ENCODE data around the gene PPM1F.

The PPM1F gene

DNA sequence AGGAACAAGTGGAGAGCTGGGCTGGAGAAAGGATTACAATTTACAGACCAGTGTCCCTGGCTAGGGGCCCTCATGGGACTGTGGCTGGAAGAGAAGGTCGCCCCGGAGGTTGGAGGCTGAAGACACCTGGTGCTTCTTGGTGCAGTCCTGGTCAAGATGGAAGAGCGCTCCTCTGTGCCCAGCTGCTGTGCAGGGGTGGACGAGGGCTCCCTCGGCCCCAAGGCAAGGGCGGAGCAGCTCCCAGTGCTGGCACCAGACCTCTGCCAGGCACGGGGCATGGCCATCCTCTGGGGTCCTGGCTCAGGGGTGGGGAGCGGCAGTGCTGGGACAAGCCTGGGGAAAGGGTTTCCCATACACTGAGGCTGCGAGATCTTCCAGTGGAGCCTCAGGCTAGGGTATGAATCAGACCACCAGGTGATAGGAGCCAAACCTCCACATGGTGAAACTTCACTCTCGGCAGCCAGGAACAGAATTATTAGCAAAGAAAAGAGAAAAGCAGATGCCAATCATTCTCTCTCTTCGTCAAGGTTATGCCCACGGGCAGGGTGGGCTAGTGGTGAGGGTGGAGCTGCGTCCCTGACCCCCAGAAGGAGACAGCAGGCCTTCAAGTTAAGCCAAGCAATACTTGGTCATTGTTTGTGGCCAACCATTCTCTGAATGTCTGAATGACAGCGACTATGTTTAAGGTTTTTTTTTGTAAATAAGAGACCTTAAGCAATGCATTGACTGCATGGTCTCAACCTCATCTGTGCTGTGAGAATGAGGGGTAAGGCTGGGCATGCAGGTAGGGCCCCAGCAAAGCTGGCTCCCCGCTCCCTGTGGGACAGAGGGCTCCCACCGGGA lies 32.1 kb downstream of the PPM1F start:
- TF ChIP-seq, protein P1, sequence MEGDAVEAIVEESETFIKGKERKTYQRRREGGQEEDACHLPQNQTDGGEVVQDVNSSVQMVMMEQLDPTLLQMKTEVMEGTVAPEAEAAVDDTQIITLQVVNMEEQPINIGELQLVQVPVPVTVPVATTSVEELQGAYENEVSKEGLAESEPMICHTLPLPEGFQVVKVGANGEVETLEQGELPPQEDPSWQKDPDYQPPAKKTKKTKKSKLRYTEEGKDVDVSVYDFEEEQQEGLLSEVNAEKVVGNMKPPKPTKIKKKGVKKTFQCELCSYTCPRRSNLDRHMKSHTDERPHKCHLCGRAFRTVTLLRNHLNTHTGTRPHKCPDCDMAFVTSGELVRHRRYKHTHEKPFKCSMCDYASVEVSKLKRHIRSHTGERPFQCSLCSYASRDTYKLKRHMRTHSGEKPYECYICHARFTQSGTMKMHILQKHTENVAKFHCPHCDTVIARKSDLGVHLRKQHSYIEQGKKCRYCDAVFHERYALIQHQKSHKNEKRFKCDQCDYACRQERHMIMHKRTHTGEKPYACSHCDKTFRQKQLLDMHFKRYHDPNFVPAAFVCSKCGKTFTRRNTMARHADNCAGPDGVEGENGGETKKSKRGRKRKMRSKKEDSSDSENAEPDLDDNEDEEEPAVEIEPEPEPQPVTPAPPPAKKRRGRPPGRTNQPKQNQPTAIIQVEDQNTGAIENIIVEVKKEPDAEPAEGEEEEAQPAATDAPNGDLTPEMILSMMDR (IDR thresholded peaks at IDR 0.05; ENCODE audit: insufficient read depth, low read depth, low read length, missing control alignments), result no peak
- no peak for DNase-seq (ENCODE audit: low read depth)
- H3K4me3 ChIP-seq (ENCODE audit: low read depth, low read length), result no peak overlapping the region

DNA sequence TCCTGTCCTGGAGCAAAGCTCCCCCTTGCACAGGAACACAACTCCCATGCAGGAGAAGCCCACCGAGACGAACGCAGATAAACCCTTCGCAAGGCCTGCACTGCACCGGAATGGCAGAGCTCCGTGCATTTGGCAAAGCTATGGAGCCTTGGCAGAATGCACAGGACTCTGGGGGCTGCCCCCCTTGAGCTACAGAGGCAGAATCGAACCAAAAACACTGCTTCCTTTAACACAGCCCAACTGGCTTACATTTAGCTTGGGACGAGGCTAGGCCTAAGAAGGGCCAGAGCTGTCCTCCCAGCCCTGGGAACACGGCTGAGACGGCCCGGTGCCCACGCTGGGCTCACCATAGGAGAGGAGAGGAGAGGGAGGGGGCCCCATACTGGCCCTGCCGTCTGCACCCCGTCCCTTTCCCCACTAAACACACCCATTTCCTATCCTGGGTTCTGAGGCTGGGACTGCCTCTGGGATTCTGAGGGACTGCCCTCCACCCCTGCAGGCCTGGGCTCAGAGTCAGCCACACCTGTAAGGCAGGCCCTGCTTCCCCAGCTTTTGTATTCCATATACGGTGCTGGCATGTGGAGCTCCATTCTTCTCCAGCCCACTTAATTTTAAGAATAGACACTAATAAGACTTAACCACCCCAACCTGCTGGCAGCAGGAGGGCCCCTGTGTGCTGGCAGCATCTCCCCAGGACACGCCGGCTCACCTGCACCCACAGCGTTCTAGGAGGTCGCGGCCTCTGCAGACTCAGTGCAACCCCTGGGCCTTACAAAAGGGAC lies 32.9 kb downstream of the PPM1F start:
- H3K4me3 ChIP-seq (ENCODE audit: low read depth, low read length), result no peak overlapping the region
- TF ChIP-seq, protein P1 (IDR thresholded peaks at IDR 0.05; ENCODE audit: insufficient read depth, low read depth, low read length, missing control alignments), result no peak

DNA sequence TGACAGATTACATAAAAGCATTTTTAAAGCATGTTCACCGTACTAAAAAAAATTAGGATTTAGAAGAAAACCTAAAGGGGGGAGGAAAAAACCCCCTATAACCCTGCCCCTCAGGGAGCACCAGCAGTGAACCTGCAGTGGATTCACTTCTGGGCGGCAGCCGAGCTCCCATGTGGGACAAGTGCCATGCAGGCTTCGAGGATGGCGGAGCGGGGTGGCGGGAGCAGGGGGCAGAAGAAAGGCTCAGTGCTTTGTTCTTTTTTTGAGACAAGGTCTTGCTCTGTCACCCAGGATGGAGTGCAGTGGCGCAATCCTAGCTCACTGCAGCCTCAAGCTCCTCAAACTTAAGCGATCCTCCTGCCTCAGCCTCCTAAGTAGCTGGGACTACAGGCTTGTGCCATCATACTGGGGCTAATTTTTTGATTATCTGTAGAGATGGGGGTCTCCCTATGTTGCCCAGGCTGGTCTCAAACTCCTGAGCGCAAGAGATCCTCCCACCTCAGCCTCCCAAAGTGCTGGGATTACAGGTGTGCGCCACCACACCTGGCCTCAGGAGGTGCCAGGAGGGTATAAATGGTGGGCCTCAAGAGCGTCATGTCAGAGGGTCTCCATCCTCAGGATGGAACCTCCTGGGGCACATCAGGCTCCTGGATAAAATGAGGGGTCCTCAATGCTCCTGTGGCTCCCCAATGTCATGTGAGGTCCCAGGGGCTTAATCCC lies 34.0 kb downstream of the PPM1F start:
- TF ChIP-seq, protein P1 (IDR thresholded peaks at IDR 0.05; ENCODE audit: insufficient read depth, low read depth, low read length, missing control alignments), result no peak

More for the DNA sequence above, 32.9 kb downstream of the PPM1F start:
- no peak for DNase-seq (ENCODE audit: low read depth)

DNA sequence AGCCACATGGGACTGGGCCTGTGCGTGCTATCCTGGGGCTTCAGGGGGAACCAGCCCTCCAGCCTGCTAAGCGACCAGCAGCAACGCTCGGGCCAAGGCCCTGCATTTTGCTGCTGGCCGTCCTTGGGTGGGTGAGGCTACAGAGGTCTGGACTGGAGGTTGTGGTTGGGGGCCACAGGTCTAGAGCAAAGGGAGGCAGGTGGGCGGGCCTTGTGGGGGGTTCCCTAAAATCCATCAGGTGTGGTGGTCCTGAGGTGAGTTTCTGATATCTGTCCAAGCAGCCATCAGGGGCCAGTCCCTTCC lies 34.7 kb downstream of the PPM1F start:
- H3K4me3 ChIP-seq (ENCODE audit: low read depth, low read length), result no peak overlapping the region
- TF ChIP-seq, protein P1 (IDR thresholded peaks at IDR 0.05; ENCODE audit: insufficient read depth, low read depth, low read length, missing control alignments), result no peak
- DNase-seq (ENCODE audit: low read depth), result no peak

More for the DNA sequence above, 34.0 kb downstream of the PPM1F start:
- no peak overlapping the region for H3K4me3 ChIP-seq (ENCODE audit: low read depth, low read length)
- no peak for DNase-seq (ENCODE audit: low read depth)

DNA sequence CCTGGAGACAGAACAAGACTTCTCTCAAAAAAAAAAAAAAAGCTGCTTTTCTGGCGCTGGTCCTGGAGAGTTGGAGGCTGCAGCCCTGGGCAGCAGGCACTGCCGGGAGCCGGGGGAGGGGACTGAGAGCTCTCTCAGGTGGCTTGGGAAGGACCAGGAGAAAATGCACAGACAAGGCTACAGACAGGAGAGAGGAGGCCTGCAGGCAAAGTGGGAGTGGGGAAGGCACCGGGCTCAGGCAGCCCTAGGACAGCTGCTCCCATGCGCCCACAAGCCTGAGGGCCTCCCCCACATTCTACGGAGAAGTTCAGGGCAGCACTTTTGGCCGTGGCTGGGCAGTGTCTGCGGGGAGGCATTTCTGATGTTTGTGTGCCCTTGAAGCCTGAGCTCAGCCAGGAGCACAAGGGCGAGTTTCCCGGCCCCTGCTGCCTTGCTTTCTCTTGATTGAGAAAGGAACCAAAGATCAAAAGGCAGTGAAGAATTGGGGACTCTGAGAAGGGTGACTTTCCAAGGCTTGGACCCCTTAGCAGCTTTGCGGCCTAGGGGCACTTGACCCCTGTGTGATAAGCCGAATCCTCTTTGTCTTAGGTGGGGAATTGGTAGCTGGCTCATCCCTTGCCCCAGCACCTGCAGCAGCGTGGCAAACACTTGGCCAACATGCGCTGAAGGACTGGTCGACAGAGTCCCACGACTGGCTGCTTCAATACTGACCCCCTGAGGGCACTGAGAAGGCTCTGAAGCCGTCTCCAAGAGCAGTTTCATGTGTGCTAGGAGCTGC lies 35.3 kb downstream of the PPM1F start:
- no peak for DNase-seq (ENCODE audit: low read depth)
- TF ChIP-seq, protein P1 (IDR thresholded peaks at IDR 0.05; ENCODE audit: insufficient read depth, low read depth, low read length, missing control alignments), result no peak

DNA sequence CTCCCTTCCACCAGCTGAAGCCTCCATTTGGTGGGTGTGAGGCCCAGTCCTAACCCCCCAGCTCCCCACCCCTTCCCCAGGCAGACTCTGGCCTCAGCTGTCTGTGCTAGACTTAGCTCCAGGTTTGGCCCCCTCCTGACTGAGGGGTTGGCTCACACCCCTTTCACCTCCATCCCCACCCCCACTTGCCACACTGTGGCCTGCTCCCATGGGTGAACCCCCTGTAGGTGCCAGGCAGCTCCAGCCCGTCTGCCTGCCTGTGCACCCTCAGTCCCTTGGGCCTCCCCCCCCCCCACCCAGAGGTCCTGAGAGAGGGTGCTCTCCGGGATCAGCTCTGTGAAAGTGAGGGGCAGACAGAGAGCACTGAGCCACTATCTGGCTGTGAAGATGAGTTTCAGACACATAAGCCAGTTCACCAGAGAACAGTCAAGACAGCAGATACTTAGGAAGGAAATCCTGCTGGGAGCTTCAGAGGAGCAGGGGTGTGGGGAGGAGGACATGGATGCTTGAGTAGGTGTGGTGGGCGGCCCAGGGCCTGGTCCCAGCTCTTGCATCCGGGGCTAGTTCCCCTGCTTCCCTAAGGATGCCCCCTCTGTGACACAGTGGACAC lies 36.2 kb downstream of the PPM1F start:
- DNase-seq (ENCODE audit: low read depth), result no peak
- TF ChIP-seq, protein P1 (IDR thresholded peaks at IDR 0.05; ENCODE audit: insufficient read depth, low read depth, low read length, missing control alignments), result no peak

More for the DNA sequence above, 35.3 kb downstream of the PPM1F start:
- H3K4me3 ChIP-seq (ENCODE audit: low read depth, low read length), result no peak overlapping the region

More for the DNA sequence above, 36.2 kb downstream of the PPM1F start:
- H3K4me3 ChIP-seq (ENCODE audit: low read depth, low read length), result no peak overlapping the region
